HEK293T (cell line): ENCODE results near the gene UGT1A6.

Source experiments
- CTCF ChIA-PET: fragments of 350-600 bp; formaldehyde crosslinking; extraction: SDS; loops from one replicate; lab custom pipeline; 2021; ENCODE audit warnings: antibody characterized with exemption, inconsistent platforms; lab: Yijun Ruan, JAX
- POLR2A ChIA-PET: fragments of 350-600 bp; formaldehyde crosslinking; extraction: SDS; loops from one replicate; lab custom pipeline; 2020; ENCODE audit warnings: antibody characterized with exemption, inconsistent platforms; lab: Yijun Ruan, JAX
- DNase-seq: peaks from one replicate; pipeline ENCODE4 v3.0.0; 2012; ENCODE audit warnings: mixed read lengths; ENCODE audit errors: extremely low spot score
- ARNT ChIP-seq: fragments of 450-650 bp; IDR thresholded peaks from 2 replicates; pipeline ENCODE4 v1.6.1; 2017; ENCODE audit warnings: mild to moderate bottlenecking
- BHLHE40 ChIP-seq: fragments of 450-650 bp; IDR thresholded peaks from 2 replicates; pipeline ENCODE4 v1.6.1; 2016; ENCODE audit warnings: mild to moderate bottlenecking, moderate library complexity, borderline replicate concordance
- CTBP1 ChIP-seq: fragments of 450-650 bp; IDR thresholded peaks from 2 replicates; pipeline ENCODE4 v1.6.1; 2016; ENCODE audit warnings: borderline replicate concordance
- ELF4 ChIP-seq: fragments of 450-650 bp; IDR thresholded peaks from 2 replicates; pipeline ENCODE4 v1.6.1; 2017; ENCODE audit warnings: antibody characterized with exemption
- FOXA1 ChIP-seq: fragments of 450-650 bp; IDR thresholded peaks from 2 replicates; pipeline ENCODE4 v1.6.1; 2016; ENCODE audit warnings: mild to moderate bottlenecking
- FOXK2 ChIP-seq: fragments of 450-650 bp; IDR thresholded peaks from 2 replicates; pipeline ENCODE4 v1.6.1; 2016; ENCODE audit warnings: mild to moderate bottlenecking
- FOXM1 ChIP-seq: fragments of 450-650 bp; IDR thresholded peaks from 2 replicates; pipeline ENCODE4 v1.6.1; 2017; ENCODE audit warnings: mild to moderate bottlenecking, borderline replicate concordance
- HDGF ChIP-seq: fragments of 450-650 bp; IDR thresholded peaks from 2 replicates; pipeline ENCODE4 v1.6.1; 2017; ENCODE audit warnings: antibody characterized with exemption, borderline replicate concordance
- L3MBTL2 ChIP-seq: fragments of 450-650 bp; conservative IDR thresholded peaks from 2 replicates; pipeline ENCODE4 v1.6.1; 2016; ENCODE audit warnings: mild to moderate bottlenecking
- LEF1 ChIP-seq: fragments of 450-650 bp; IDR thresholded peaks from 2 replicates; pipeline ENCODE4 v1.6.1; 2017; ENCODE audit warnings: mild to moderate bottlenecking, borderline replicate concordance
- NFRKB ChIP-seq: fragments of 450-650 bp; IDR thresholded peaks from 2 replicates; pipeline ENCODE4 v1.6.1; 2016; ENCODE audit warnings: mild to moderate bottlenecking, moderate library complexity
- SP1 ChIP-seq: fragments of 450-650 bp; IDR thresholded peaks from 2 replicates; pipeline ENCODE4 v1.6.1; 2017
- SUZ12 ChIP-seq: fragments of 450-650 bp; IDR thresholded peaks from 2 replicates; pipeline ENCODE4 v1.6.1; 2016; ENCODE audit warnings: mild to moderate bottlenecking
- TARDBP ChIP-seq: fragments of 450-650 bp; IDR thresholded peaks from 2 replicates; pipeline ENCODE4 v1.6.1; 2016
- ZNF384 ChIP-seq: fragments of 450-650 bp; IDR thresholded peaks from 2 replicates; pipeline ENCODE4 v1.6.1; 2016
- TF ChIP-seq, protein P1 (sequence below): fragments of 450-650 bp; IDR thresholded peaks from 2 replicates; pipeline ENCODE4 v1.6.1; 2016

UGT1A6 gene

GRCh38 chr2:233795735-233796171 is 103.1 kb downstream of the UGT1A6 start:
- ChIA-PET POLR2A (no interaction called here), CTCF (no interaction called here)
- DNase-seq = no peak
- TF ChIP-seq CTBP1 = no peak

- POLR2A ChIA-PET = no interaction called here
- CTCF ChIA-PET = no interaction called here
- no peak for DNase-seq
- no peak for TF ChIP-seq L3MBTL2
- no peak for TF ChIP-seq SUZ12
- TF ChIP-seq ELF4 = no peak
- TF ChIP-seq, protein P1, sequence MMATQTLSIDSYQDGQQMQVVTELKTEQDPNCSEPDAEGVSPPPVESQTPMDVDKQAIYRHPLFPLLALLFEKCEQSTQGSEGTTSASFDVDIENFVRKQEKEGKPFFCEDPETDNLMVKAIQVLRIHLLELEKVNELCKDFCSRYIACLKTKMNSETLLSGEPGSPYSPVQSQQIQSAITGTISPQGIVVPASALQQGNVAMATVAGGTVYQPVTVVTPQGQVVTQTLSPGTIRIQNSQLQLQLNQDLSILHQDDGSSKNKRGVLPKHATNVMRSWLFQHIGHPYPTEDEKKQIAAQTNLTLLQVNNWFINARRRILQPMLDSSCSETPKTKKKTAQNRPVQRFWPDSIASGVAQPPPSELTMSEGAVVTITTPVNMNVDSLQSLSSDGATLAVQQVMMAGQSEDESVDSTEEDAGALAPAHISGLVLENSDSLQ = no peak
- TF ChIP-seq FOXM1 = no peak
- TF ChIP-seq FOXK2 = no peak
- no peak for TF ChIP-seq SP1
- TF ChIP-seq NFRKB = no peak
- TF ChIP-seq ARNT = no peak
- TF ChIP-seq BHLHE40 = no peak
- TF ChIP-seq HDGF = no peak
These were observed 103.6 kb downstream of the UGT1A6 start for GRCh38 chr2:233796254-233796653.

- TF ChIP-seq FOXK2 = no peak
- TF ChIP-seq SP1 = no peak
- no peak for TF ChIP-seq TARDBP
- TF ChIP-seq NFRKB = no peak
- TF ChIP-seq BHLHE40 = no peak
- no peak for TF ChIP-seq SUZ12
- no peak for TF ChIP-seq ZNF384
- no peak for TF ChIP-seq ARNT
- TF ChIP-seq, protein P1 = no peak
- no peak for TF ChIP-seq LEF1
- TF ChIP-seq ELF4 = no peak
- TF ChIP-seq HDGF = no peak
- TF ChIP-seq FOXA1 = no peak
- no peak for TF ChIP-seq FOXM1
- TF ChIP-seq L3MBTL2 = no peak
- TF ChIP-seq CTBP1 = no peak
- POLR2A ChIA-PET = no interaction called here
- no peak for DNase-seq
- CTCF ChIA-PET = no interaction called here
These were observed 105.8 kb downstream of the UGT1A6 start for GRCh38 chr2:233798335-233799086.

DNA sequence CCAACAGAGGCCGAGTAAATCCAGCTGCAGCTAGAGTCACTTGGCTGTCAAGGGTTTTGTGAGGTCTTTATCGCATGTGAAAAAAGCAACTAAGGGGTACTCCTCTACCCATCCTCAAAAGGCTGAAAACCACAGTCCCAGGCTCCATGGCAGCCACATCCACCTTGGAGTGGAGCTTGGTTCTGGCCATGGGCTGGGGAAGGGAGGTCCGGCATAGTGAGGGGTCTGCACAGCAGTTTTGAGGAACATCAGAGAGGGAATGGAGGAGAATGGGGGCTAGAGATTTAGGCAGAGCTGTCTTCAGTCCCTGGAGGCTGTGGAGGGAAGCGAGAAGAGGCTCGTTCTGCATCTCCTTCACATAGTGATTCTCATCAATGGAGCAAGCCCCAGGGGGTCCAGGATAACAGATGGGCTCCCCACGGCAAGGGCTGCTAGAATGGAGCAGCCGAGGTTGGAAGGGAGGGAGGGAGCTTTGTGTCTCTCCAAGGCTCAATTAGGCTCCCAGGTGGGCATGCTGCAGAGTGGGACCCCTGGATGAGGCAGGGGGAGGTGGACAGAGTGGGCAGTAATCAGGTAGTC is 106.5 kb downstream of the UGT1A6 start:
- ChIA-PET POLR2A (no interaction called here), CTCF (no interaction called here)
- TF ChIP-seq ZNF384 = no peak
- no peak for DNase-seq

- ChIA-PET CTCF (no interaction called here), POLR2A (no interaction called here)
- TF ChIP-seq ZNF384 (no peak), SUZ12 (no peak), NFRKB (no peak)
These were observed 107.0 kb downstream of the UGT1A6 start for GRCh38 chr2:233799716-233800115.

GRCh38 chr2:233800208-233800607 is 107.5 kb downstream of the UGT1A6 start:
- DNase-seq = no peak
- CTCF ChIA-PET = no interaction called here
- POLR2A ChIA-PET = no interaction called here
- TF ChIP-seq CTBP1 (no peak), SUZ12 (no peak), FOXK2 (no peak)

More at GRCh38 chr2:233799716-233800115, 107.0 kb downstream of the UGT1A6 start:
- DNase-seq = no peak

GRCh38 chr2:233801357-233802131 is 108.9 kb downstream of the UGT1A6 start:
- ChIA-PET CTCF (interaction anchor here (0.6 kb wide), 1 partner anchor 21 kb away, joined by 3 read pairs; no protein-coding TSS in a partner anchor), POLR2A (no interaction called here)
- TF ChIP-seq TARDBP (no peak), SUZ12 (no peak), LEF1 (no peak), NFRKB (no peak), FOXK2 (no peak), CTBP1 (no peak), ZNF384 (no peak), SP1 (no peak), ARNT (no peak), FOXA1 (no peak)
- TF ChIP-seq, protein P1 = no peak
- no peak for DNase-seq
